Measurements from ENCODE around the gene KRTAP16-1. TPM values are rescaled to one million over a fixed set of nuclear protein-coding genes. Genes with fewer than 3 reads are reported as not detected.

Gene KRTAP16-1
- total and polyA plus RNA-seq, 2 of the 8 experiments (the other 6 are each of a cell fraction or from before 2014, with no cell fraction given), result not detected

GRCh38 chr17:41302981-41303380 is 6.1 kb downstream of the KRTAP16-1 start (continued):
- TF ChIP-seq TEAD4 (IDR thresholded peaks at IDR 0.05; ENCODE audit: low read depth, low read length), result no peak
- TF ChIP-seq SUZ12 (IDR thresholded peaks at IDR 0.05; ENCODE audit: low read length), result no peak
- no peak for TF ChIP-seq RAD21 (IDR thresholded peaks at IDR 0.05 in 1 of 2, conservative IDR thresholded peaks at IDR 0.05 in 1 of 2; ENCODE audit: low read depth in 2 of 2, low read length in 2 of 2)
- TF ChIP-seq EGR1 (IDR thresholded peaks at IDR 0.05; ENCODE audit: borderline replicate concordance, low read depth, low read length), result no peak
